Endothelial cell (in vitro differentiated cells): ENCODE measurements around the gene SPOCK1. TPM values are rescaled to one million over a fixed set of nuclear protein-coding genes. Genes with fewer than 3 reads are reported as not detected.

Experiments used
- DNase-seq: peaks from one replicate; pipeline ENCODE4 v3.0.0; 2021; ENCODE audit warnings: low spot score
- H3K27ac Mint-ChIP-seq: one replicate; pipeline ENCODE4 v1.8.0; 2021; ENCODE audit warnings: mixed read lengths, inconsistent platforms; ENCODE audit not compliant: unreplicated experiment
- H3K27me3 Mint-ChIP-seq: one replicate; pipeline ENCODE4 v1.8.0; 2021; ENCODE audit warnings: mild to moderate bottlenecking, moderate library complexity, mixed read lengths, inconsistent platforms; ENCODE audit not compliant: unreplicated experiment
- H3K36me3 Mint-ChIP-seq: one replicate; pipeline ENCODE4 v1.8.0; 2021; ENCODE audit warnings: mild to moderate bottlenecking, low read depth, mixed read lengths, inconsistent platforms; ENCODE audit not compliant: unreplicated experiment
- H3K4me1 Mint-ChIP-seq: one replicate; pipeline ENCODE4 v1.8.0; 2021; ENCODE audit warnings: mild to moderate bottlenecking, mixed read lengths, inconsistent platforms; ENCODE audit not compliant: unreplicated experiment
- H3K4me3 Mint-ChIP-seq: one replicate; pipeline ENCODE4 v1.8.0; 2021; ENCODE audit warnings: mild to moderate bottlenecking, mixed read lengths, inconsistent platforms; ENCODE audit not compliant: unreplicated experiment
- H3K9me3 Mint-ChIP-seq: one replicate; pipeline ENCODE4 v1.8.0; 2021; ENCODE audit warnings: mixed read lengths, inconsistent platforms; ENCODE audit not compliant: unreplicated experiment
- total RNA-seq: library from RNA; stranded (reverse); fragmentation: NEBNext Ultra II Directional; extraction: Animal tissue kit (Norgen Biotek cat#: 25700); gene quantifications from one replicate; pipeline ENCODE4 v1.2.1, GENCODE V29; 2021; ENCODE audit not compliant: unreplicated experiment
- TF ChIP-seq, protein P1 (sequence below): fragments of 200-600 bp; sonication (generic); IDR thresholded peaks from one replicate; pipeline ENCODE4 v1.5.0; 2021; ENCODE audit warnings: antibody characterized with exemption; ENCODE audit not compliant: unreplicated experiment

SPOCK1 gene
- total RNA-seq, 1 donor from 2014 or later: 8.7 TPM

DNA sequence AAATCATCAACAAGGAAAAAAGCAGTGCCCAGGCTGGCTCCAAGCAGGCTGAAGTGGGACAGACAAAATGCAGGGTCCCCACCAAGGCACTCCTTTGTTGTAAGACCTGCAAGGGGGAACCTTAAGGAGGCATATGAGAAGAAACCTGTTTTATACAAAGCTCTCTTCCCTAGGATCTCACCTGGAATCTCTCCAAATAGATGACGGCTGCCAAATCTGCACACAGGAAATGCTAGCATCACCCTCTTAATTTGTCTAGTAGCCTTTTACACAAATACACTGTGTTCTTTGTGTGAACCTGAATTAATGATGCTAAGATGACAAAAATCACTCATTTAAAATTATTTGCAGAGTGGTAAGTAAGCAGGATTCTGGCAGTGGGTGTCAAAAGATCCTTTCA, 280.2 kb downstream of the SPOCK1 start:
- Mint-ChIP-seq H3K4me3 (no peak overlapping the region), H3K27me3 (peaks cover 3% of the 10 kb centered on the region), H3K4me1 (peaks cover 2% of the 10 kb centered on the region), H3K9me3 (no peaks in the 10 kb centered on the region), H3K36me3 (peaks cover 3% of the 10 kb centered on the region), H3K27ac (no peak overlapping the region)
- no peak for DNase-seq
- TF ChIP-seq, protein P1, sequence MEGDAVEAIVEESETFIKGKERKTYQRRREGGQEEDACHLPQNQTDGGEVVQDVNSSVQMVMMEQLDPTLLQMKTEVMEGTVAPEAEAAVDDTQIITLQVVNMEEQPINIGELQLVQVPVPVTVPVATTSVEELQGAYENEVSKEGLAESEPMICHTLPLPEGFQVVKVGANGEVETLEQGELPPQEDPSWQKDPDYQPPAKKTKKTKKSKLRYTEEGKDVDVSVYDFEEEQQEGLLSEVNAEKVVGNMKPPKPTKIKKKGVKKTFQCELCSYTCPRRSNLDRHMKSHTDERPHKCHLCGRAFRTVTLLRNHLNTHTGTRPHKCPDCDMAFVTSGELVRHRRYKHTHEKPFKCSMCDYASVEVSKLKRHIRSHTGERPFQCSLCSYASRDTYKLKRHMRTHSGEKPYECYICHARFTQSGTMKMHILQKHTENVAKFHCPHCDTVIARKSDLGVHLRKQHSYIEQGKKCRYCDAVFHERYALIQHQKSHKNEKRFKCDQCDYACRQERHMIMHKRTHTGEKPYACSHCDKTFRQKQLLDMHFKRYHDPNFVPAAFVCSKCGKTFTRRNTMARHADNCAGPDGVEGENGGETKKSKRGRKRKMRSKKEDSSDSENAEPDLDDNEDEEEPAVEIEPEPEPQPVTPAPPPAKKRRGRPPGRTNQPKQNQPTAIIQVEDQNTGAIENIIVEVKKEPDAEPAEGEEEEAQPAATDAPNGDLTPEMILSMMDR: no peak

DNA sequence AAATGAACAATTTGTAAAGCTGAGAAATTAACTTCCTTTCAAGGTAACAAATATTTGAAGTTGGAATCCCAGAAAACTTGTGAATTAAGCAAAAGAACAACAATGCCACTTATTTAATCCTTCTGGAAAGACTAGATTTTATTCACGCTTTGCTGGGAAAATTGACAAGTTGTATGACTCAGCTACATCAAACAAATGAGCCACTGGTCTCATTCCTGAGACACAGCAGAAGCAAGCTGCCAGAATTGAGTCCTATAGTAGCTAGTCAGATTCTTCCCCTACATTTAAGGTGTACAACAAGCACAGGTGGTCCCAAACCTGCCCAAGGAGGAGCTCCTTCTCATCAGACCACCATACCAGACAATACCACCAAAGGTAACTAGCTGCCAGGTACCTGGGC, 280.7 kb downstream of the SPOCK1 start:
- Mint-ChIP-seq H3K4me1 (peaks cover 2% of the 10 kb centered on the region), H3K36me3 (peaks cover 3% of the 10 kb centered on the region), H3K27me3 (peaks cover 3% of the 10 kb centered on the region), H3K9me3 (no peaks in the 10 kb centered on the region), H3K4me3 (no peak overlapping the region), H3K27ac (no peak overlapping the region)
- TF ChIP-seq, protein P1: no peak
- no peak for DNase-seq

DNA sequence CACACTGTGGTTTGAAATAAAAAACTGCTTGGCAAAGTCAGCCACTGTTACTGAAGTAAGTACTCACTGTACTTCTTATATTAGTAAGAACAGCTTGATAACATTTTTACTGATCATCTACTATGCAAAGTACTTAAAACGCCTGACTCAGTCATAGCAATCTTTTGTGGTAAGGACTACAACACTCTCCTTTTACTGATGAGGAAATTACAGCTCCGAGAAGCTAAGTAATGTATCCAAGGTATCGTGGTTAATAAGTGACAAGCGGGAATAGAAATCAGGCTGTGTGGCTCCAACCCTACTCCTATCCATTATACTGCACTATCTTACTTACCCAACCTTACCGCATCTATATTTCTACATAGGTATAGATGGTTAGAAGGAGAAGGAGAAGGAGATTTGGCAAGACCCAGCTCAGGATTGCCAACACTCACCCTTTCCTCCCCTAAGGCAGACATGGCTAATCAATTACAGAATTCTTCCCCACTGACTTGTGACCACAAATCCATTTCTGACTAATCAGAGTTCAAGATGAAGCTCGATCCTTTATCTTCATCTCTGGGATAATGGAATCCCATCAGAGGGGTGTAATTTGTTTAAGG, 281.4 kb downstream of the SPOCK1 start:
- H3K27me3 Mint-ChIP-seq: peaks cover 3% of the 10 kb centered on the region
- no peak overlapping the region for H3K27ac Mint-ChIP-seq
- H3K9me3 Mint-ChIP-seq: no peaks in the 10 kb centered on the region
- TF ChIP-seq, protein P1: no peak
- peaks cover 3% of the 10 kb centered on the region for H3K36me3 Mint-ChIP-seq
- DNase-seq: no peak
- H3K4me3 Mint-ChIP-seq: no peak overlapping the region
- H3K4me1 Mint-ChIP-seq: no peaks in the 10 kb centered on the region

DNA sequence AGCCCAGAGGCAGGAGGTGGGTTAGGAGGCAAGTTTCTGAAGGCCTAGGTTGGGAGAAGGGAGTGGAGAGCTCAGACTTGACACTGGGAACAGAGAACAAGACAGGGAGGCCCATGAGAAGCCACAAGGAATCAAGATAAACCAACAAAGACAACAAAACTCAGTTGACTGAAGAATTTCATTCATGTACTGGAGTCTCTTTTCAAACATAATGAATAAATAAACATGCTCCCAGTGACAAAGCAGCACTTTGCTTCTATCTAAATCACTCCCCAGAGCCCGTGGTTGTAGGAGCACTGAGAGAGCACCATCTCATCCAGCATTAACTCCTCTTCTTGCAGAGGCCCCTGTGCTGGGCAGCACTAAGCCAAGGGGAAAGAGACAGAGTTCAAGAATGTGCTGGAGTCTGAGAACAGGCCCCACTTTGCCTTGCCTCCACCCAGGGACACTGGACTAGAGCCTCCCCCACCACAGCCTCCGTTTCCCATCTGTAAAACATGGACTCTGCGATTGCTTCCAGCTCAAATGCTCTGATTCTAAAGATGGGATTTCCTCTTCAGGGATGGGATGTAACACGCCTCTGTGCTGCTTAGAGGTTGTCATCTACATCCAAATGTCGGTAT, 282.0 kb downstream of the SPOCK1 start:
- no peaks in the 10 kb centered on the region for H3K9me3 Mint-ChIP-seq

DNA sequence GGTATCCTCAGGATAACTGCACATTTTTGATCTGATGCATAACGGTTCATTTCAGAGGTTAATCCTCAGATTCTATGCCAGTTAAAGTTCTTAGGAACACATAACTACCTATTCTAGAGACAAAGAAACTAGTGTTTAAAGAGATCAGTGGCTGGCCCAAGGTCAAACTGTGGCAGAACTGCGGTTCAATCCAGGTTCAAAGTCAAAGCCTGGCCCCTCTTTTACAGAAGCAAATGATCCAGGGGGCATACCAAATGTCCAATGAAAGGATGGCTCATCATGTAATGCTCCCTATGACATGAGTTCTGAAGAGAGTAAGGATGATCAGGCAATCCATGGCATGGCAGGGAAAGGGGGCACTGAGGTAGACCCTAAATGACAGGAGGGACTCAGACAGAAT, 283.3 kb downstream of the SPOCK1 start:
- TF ChIP-seq, protein P1: no peak
- no peak overlapping the region for H3K4me3 Mint-ChIP-seq
- peaks cover 3% of the 10 kb centered on the region for H3K27me3 Mint-ChIP-seq
- H3K9me3 Mint-ChIP-seq: no peaks in the 10 kb centered on the region
- no peaks in the 10 kb centered on the region for H3K4me1 Mint-ChIP-seq
- H3K36me3 Mint-ChIP-seq: peaks cover 3% of the 10 kb centered on the region
- no peak overlapping the region for H3K27ac Mint-ChIP-seq
- DNase-seq: no peak

More for the DNA sequence above, 282.0 kb downstream of the SPOCK1 start:
- TF ChIP-seq, protein P1: no peak
- Mint-ChIP-seq H3K27me3 (peaks cover 3% of the 10 kb centered on the region), H3K27ac (no peak overlapping the region), H3K36me3 (peaks cover 3% of the 10 kb centered on the region), H3K4me1 (no peaks in the 10 kb centered on the region), H3K4me3 (no peak overlapping the region)
- DNase-seq: no peak
